B cell (primary cell): ENCODE results near the gene SLC23A2.

Experiments used
- CTCF ChIP-seq: fragments of 200-600 bp; IDR thresholded peaks from one replicate; pipeline ENCODE4 v1.8.0; 2022; ENCODE audit warnings: antibody characterized with exemption, mild to moderate bottlenecking
- EZH2 ChIP-seq: IDR thresholded peaks from 2 replicates; pipeline ENCODE4 v1.6.1; 2012; ENCODE audit warnings: borderline replicate concordance, low read depth, mild to moderate bottlenecking, moderate library complexity, low read length; ENCODE audit not compliant: insufficient read depth, poor library complexity, severe bottlenecking

DNA sequence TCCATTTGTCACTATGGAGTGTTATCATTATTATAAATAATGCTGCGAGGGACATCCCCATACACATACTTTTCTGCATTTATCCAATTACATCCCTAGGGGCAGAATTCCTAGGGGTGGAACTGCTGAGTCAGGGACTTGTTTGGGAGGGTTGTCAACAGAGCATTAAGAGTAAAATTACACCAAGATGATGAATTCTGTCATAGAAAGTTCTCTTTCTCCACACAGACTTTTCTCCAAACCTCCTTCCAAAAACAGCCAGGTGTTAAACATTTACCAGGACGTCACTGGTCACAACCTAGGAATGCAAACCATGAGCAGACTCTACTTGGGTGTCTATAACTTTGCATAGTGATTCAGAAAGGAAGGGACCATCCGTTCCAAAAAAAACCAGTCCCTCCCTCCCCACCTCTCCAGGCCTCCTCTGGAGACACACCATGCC lies 184.1 kb downstream of the SLC23A2 start:
- TF ChIP-seq CTCF = no peak
- no peak for TF ChIP-seq EZH2
